ENCODE measurements around the gene SSPN.

SSPN gene, protein sequence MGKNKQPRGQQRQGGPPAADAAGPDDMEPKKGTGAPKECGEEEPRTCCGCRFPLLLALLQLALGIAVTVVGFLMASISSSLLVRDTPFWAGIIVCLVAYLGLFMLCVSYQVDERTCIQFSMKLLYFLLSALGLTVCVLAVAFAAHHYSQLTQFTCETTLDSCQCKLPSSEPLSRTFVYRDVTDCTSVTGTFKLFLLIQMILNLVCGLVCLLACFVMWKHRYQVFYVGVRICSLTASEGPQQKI

DNA sequence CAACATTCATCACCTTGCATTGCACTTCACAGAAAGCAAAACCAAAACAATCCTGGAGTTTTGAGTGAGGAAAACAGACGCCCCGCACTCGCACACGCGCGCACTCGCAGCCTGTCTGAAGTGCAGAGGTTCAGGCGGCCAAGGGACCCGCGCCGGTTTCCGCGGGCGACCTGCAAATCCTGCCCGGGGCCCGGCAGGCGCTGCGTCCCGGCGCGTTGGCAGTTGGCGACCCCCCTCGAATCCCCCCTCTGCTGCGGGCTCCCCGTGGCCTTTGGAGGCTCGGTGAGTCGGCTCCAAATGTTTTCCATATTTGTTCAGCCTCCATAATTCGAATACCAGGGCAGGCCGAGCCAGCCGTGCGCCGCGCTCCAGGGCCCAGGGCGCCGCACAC, at the start of gene SSPN:
TSS of gene SSPN (plus strand) at position 324 of the 391 bp plus-strand sequence. CDS start 100 bp downstream, outside the sequence.
- H3K27me3 ChIP-seq (ENCODE audit: insufficient read depth, low read depth, severe bottlenecking): peaks cover 22% of the 10 kb centered on the region
- peak; percentile 83 for DNase-seq
- no peaks in the 10 kb centered on the region for H3K9me3 ChIP-seq (ENCODE audit: severe bottlenecking)
- peak within 1 kb of the TSS; percentile 60 for H3K4me3 ChIP-seq (ENCODE audit: low read depth, low read length)
- no peak within 1 kb of the TSS for H3K27ac ChIP-seq
- H3K36me3 ChIP-seq: no peaks in the 10 kb centered on the region
- TF ChIP-seq, protein P1, sequence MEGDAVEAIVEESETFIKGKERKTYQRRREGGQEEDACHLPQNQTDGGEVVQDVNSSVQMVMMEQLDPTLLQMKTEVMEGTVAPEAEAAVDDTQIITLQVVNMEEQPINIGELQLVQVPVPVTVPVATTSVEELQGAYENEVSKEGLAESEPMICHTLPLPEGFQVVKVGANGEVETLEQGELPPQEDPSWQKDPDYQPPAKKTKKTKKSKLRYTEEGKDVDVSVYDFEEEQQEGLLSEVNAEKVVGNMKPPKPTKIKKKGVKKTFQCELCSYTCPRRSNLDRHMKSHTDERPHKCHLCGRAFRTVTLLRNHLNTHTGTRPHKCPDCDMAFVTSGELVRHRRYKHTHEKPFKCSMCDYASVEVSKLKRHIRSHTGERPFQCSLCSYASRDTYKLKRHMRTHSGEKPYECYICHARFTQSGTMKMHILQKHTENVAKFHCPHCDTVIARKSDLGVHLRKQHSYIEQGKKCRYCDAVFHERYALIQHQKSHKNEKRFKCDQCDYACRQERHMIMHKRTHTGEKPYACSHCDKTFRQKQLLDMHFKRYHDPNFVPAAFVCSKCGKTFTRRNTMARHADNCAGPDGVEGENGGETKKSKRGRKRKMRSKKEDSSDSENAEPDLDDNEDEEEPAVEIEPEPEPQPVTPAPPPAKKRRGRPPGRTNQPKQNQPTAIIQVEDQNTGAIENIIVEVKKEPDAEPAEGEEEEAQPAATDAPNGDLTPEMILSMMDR (IDR thresholded peaks at IDR 0.05; ENCODE audit: low read depth, low read length): no peak

DNA sequence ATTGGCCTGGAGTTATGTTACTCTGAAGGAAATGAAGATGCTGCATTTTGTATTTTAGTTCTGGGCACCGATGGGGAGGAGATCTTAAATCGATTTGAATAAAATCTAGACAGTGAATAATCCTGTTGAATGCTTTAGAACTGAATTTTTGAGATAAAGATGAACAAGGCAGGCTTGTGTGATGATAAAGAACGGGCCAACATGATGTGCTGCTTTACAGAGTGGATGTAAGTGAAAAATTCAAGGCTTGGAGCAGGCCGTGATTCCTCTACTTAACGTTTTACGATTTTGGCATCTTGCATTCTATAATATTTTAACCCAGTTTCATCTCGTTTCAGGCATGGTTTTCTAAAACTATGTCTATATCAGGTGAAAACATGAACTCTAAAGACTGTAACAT, 47.1 kb upstream of the SSPN start:
- DNase-seq: no peak
- Histone ChIP-seq H3K27ac (no peak overlapping the region), H3K36me3 (no peaks in the 10 kb centered on the region), H3K27me3 (ENCODE audit: insufficient read depth, low read depth, severe bottlenecking) (peaks cover 12% of the 10 kb centered on the region), H3K9me3 (ENCODE audit: severe bottlenecking) (no peaks in the 10 kb centered on the region), H3K4me3 (ENCODE audit: low read depth, low read length) (no peak overlapping the region)
- TF ChIP-seq, protein P1 (IDR thresholded peaks at IDR 0.05; ENCODE audit: low read depth, low read length): no peak

- Histone ChIP-seq H3K27me3 (ENCODE audit: insufficient read depth, low read depth, severe bottlenecking) (peaks cover 2% of the 10 kb centered on the region), H3K36me3 (no peaks in the 10 kb centered on the region), H3K4me3 (ENCODE audit: low read depth, low read length) (no peak overlapping the region), H3K27ac (no peak overlapping the region), H3K9me3 (ENCODE audit: severe bottlenecking) (no peaks in the 10 kb centered on the region)
- DNase-seq: no peak
- TF ChIP-seq, protein P1 (IDR thresholded peaks at IDR 0.05; ENCODE audit: low read depth, low read length): no peak
These were observed 45.3 kb upstream of the SSPN start for GRCh38 chr12:26149968-26150500.

DNA sequence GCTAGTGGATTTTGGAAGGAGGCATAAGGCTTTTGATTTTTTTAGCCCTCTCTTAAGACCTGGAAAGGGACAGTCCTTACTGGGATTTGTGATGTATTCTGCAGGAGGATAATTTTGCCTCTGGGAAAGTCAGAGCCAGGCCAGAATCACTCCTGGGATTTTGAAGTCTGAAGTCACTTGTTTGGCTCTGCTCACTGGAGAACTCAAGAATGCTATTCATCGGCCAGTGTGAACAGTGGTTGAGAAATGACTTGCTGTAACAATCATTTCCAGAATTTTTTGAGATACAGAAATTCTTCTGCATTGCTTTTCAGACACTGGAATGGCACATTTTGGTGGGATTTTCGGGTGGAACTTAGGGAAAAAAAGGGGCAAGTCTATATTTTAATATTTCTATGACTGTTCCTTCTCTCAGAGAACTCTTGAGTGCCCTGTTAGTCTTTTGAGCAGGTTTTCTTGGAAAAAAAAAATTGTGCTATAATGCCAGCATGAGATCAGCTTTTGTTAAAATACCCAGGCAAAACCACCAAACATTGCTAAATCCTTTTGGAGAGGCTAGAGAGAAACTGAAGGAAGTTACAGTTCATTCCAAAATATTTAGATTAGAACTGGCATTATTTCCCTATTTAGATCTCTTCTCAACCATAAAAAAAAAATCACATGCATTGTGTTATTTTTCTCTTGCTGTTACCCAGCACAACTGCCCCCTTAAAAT, 44.5 kb upstream of the SSPN start:
- Histone ChIP-seq H3K36me3 (no peaks in the 10 kb centered on the region), H3K27ac (no peak overlapping the region), H3K27me3 (ENCODE audit: insufficient read depth, low read depth, severe bottlenecking) (no peaks in the 10 kb centered on the region), H3K9me3 (ENCODE audit: severe bottlenecking) (no peaks in the 10 kb centered on the region), H3K4me3 (ENCODE audit: low read depth, low read length) (no peak overlapping the region)
- no peak for DNase-seq
- TF ChIP-seq, protein P1 (IDR thresholded peaks at IDR 0.05; ENCODE audit: low read depth, low read length): no peak

DNA sequence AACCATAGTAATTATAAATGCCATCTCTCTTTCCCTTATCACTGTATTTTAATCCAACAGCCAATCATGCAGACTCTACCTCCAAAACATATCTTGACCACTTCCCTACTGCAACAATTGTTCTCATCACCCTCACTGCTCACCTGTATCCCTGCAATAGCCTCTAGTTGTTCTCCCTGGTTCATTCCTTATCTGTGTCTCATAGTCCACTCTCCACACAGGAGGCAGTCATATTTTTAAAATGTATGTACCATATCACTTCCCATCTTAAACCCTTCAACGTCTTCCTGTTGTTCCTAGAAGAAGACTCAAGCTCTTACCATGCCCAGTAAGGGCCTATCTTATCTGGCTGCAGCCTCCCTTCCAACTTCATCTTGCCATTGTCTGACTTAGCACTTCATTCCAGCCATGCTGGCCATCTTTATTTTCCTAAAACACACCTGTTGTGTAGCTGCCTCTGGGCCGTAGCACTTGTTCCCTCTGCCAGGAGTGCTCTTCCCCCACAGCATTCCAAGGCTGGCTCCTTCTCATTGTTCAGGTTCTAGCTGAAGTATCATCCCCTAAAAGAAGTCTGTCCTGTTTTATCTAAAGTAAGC, 42.8 kb upstream of the SSPN start:
- Histone ChIP-seq H3K4me3 (ENCODE audit: low read depth, low read length) (no peak overlapping the region), H3K27me3 (ENCODE audit: insufficient read depth, low read depth, severe bottlenecking) (no peaks in the 10 kb centered on the region), H3K9me3 (ENCODE audit: severe bottlenecking) (no peaks in the 10 kb centered on the region), H3K36me3 (no peaks in the 10 kb centered on the region), H3K27ac (no peak overlapping the region)
- no peak for DNase-seq
- TF ChIP-seq, protein P1 (IDR thresholded peaks at IDR 0.05; ENCODE audit: low read depth, low read length): no peak

All from WERI-Rb-1 (cell line).